Neural cell (in vitro differentiated cells): Measurements from ENCODE around the gene KCNA2. TPM values are rescaled to one million over a fixed set of nuclear protein-coding genes. Genes with fewer than 3 reads are reported as not detected.

Source experiments
- H2AFZ ChIP-seq: fragments of 200-600, 300-800 bp; sonication (generic), shearing (Covaris generic); 2 replicates; pipeline ENCODE4 v1.6.0; 2014; ENCODE audit warnings: low read depth, mild to moderate bottlenecking, antibody characterized with exemption, low read length, moderate library complexity
- H3F3A ChIP-seq: fragments of 200-600 bp; shearing (Covaris generic); 2 replicates; pipeline ENCODE4 v1.6.1; 2016; ENCODE audit warnings: mild to moderate bottlenecking, moderate library complexity, mixed read lengths, antibody characterized with exemption, low read length; ENCODE audit not compliant: insufficient read depth, poor library complexity, severe bottlenecking
- H3K27ac ChIP-seq: fragments of 200-600, 300-800 bp; sonication (generic), shearing (Covaris generic); 2 replicates; pipeline ENCODE4 v1.5.1; 2014; ENCODE audit warnings: mild to moderate bottlenecking, low read length, moderate library complexity
- H3K27me3 ChIP-seq: fragments of 300-800, 200-600 bp; sonication (generic), shearing (Covaris generic); 2 replicates; pipeline ENCODE4 v1.6.0; 2014; ENCODE audit warnings: mild to moderate bottlenecking, low read depth, low read length, moderate library complexity; ENCODE audit not compliant: insufficient read depth
- H3K36me3 ChIP-seq: fragments of 300-800, 200-600 bp; sonication (generic), shearing (Covaris generic); 2 replicates; pipeline ENCODE4 v1.5.1; 2014; ENCODE audit warnings: mild to moderate bottlenecking, antibody characterized with exemption, low read length, moderate library complexity; ENCODE audit not compliant: insufficient read depth
- H3K4me2 ChIP-seq: fragments of 300-800, 200-600 bp; sonication (generic), shearing (Covaris generic); 2 replicates; pipeline ENCODE4 v1.6.0; 2014; ENCODE audit warnings: mild to moderate bottlenecking, low read length
- H3K4me3 ChIP-seq: fragments of 300-800, 200-600 bp; sonication (generic), shearing (Covaris generic); 2 replicates; pipeline ENCODE4 v1.5.1; 2014; ENCODE audit warnings: mild to moderate bottlenecking, low read length, moderate library complexity
- H3K79me2 ChIP-seq: fragments of 200-600 bp; shearing (Covaris generic); replicated peaks from 2 replicates; pipeline ENCODE4 v1.6.0; 2014; ENCODE audit warnings: mild to moderate bottlenecking, low read length, moderate library complexity; ENCODE audit not compliant: insufficient read depth
- H3K9ac ChIP-seq: fragments of 300-800, 200-600 bp; sonication (generic), shearing (Covaris generic); 2 replicates; pipeline ENCODE4 v1.6.1; 2016; ENCODE audit warnings: mild to moderate bottlenecking, low read length, mixed read lengths
- H3K9me2 ChIP-seq: fragments of 200-600 bp; shearing (Covaris generic); 2 replicates; pipeline ENCODE4 v1.6.1; 2016; ENCODE audit warnings: mild to moderate bottlenecking, low read length, mixed read lengths; ENCODE audit not compliant: insufficient read depth
- H3K9me3 ChIP-seq: fragments of 200-600, 300-800 bp; sonication (generic), shearing (Covaris generic); 2 replicates; pipeline ENCODE4 v1.6.1; 2016; ENCODE audit warnings: mild to moderate bottlenecking, mixed run types, low read length, moderate library complexity, mixed read lengths
- H4K20me1 ChIP-seq: fragments of 200-600 bp; shearing (Covaris generic); 2 replicates; pipeline ENCODE4 v1.6.1; 2016; ENCODE audit warnings: mild to moderate bottlenecking, mixed run types; ENCODE audit not compliant: insufficient read depth
- EP300 ChIP-seq: fragments of 450-650 bp; conservative IDR thresholded peaks from 2 replicates; pipeline ENCODE4 v1.6.1; 2014; ENCODE audit warnings: antibody characterized with exemption, mild to moderate bottlenecking, moderate library complexity; ENCODE audit not compliant: poor library complexity, severe bottlenecking
- EZH2 ChIP-seq: fragments of 200-600, 300-800 bp; shearing (Covaris generic), sonication (generic); IDR thresholded peaks from 2 replicates; pipeline ENCODE4 v1.6.1; 2014; ENCODE audit warnings: antibody characterized with exemption, low read length, borderline replicate concordance, mild to moderate bottlenecking; ENCODE audit not compliant: insufficient read depth, poor library complexity, severe bottlenecking
- MXI1 ChIP-seq: fragments of 450-650 bp; conservative IDR thresholded peaks from 2 replicates; pipeline ENCODE4 v1.6.1; 2014; ENCODE audit warnings: antibody characterized with exemption, mild to moderate bottlenecking; ENCODE audit not compliant: poor library complexity, severe bottlenecking
- POLR2AphosphoS5 ChIP-seq: IDR thresholded peaks from 2 replicates; pipeline ENCODE4 v1.6.1; 2012
- RAD21 ChIP-seq: fragments of 450-650 bp; conservative IDR thresholded peaks from 2 replicates; pipeline ENCODE4 v1.6.1; 2014; ENCODE audit warnings: antibody characterized with exemption, mild to moderate bottlenecking, moderate library complexity
- SMC3 ChIP-seq: fragments of 450-650 bp; conservative IDR thresholded peaks from 2 replicates; pipeline ENCODE4 v1.6.1; 2014; ENCODE audit warnings: antibody characterized with exemption, mild to moderate bottlenecking, moderate library complexity; ENCODE audit not compliant: poor library complexity
- TAF1 ChIP-seq: IDR thresholded peaks from 2 replicates; pipeline ENCODE4 v1.6.1; 2012; ENCODE audit warnings: low read depth
- polyA plus RNA-seq: library from polyadenylated mRNA; depleted of rRNA; stranded (reverse); fragments of >200 nt; gene quantifications from 2 replicates; pipeline ENCODE4 v1.2.3, GENCODE V29; 2014
- TF ChIP-seq, protein P1 (sequence below): fragments of 450-650 bp; IDR thresholded peaks from 2 replicates; pipeline ENCODE4 v1.5.1; 2014; ENCODE audit warnings: antibody characterized with exemption, mild to moderate bottlenecking, moderate library complexity; ENCODE audit not compliant: poor library complexity, severe bottlenecking
- TF ChIP-seq, protein P2 (sequence below): IDR thresholded peaks from 2 replicates; pipeline ENCODE4 v1.6.1; 2012; ENCODE audit warnings: borderline replicate concordance

KCNA2 gene
- polyA plus RNA-seq, 1 donor from 2014 or later: 3.4 TPM

DNA sequence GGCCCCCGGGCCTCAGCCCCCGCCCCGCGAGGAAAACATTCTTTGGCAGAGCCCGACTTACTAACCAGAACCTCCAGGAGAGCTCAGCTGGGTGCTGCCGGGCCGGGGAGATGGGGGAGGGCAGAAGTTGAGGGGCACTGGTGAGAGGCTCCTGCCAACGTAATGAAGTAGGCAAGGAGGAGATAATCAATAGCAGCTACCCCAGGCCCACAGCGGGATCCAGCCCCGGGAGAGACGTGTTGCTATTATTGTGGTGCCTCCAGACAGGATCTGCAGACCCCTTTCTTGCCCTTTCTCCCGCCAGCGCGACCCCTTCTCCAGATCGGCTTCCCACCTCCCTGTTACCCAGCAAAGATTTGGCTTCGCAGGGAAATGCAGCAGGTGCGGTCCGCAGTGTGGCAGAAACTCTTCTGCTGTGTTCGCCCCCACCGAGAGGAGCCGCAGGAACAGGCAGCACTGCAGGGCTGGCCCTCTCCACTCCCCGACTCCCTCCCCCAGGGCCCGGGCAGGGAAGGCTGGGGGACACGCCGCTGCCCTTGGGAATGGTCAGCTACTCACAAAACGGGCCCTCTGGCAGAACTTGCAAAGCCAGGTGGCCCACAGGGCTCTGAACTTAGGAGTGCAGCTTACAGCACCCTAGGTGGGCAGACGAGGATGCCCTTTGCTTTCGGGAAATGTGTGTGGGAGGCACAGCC, 1.5 kb upstream of the KCNA2 start:
- H3K9ac ChIP-seq: peak overlapping the region; percentile 79
- H3K4me2 ChIP-seq: no peak overlapping the region
- peaks cover 48% of the 10 kb centered on the region for H3K27me3 ChIP-seq
- H4K20me1 ChIP-seq: no peaks in the 10 kb centered on the region
- H3K9me2 ChIP-seq: no peaks in the 10 kb centered on the region
- no peaks in the 10 kb centered on the region for H3F3A ChIP-seq
- no peaks in the 10 kb centered on the region for H3K79me2 ChIP-seq
- peak overlapping the region; percentile 87 for H3K4me3 ChIP-seq
- H2AFZ ChIP-seq: no peak overlapping the region
- H3K27ac ChIP-seq: no peak overlapping the region
- no peaks in the 10 kb centered on the region for H3K36me3 ChIP-seq
- no peaks in the 10 kb centered on the region for H3K9me3 ChIP-seq
- TF ChIP-seq RAD21 (no peak), TAF1 (no peak), MXI1 (no peak), EZH2 (no peak), SMC3 (no peak), EP300 (no peak), POLR2AphosphoS5 (no peak)
- TF ChIP-seq, protein P1, sequence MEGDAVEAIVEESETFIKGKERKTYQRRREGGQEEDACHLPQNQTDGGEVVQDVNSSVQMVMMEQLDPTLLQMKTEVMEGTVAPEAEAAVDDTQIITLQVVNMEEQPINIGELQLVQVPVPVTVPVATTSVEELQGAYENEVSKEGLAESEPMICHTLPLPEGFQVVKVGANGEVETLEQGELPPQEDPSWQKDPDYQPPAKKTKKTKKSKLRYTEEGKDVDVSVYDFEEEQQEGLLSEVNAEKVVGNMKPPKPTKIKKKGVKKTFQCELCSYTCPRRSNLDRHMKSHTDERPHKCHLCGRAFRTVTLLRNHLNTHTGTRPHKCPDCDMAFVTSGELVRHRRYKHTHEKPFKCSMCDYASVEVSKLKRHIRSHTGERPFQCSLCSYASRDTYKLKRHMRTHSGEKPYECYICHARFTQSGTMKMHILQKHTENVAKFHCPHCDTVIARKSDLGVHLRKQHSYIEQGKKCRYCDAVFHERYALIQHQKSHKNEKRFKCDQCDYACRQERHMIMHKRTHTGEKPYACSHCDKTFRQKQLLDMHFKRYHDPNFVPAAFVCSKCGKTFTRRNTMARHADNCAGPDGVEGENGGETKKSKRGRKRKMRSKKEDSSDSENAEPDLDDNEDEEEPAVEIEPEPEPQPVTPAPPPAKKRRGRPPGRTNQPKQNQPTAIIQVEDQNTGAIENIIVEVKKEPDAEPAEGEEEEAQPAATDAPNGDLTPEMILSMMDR: no peak
- TF ChIP-seq, protein P2, sequence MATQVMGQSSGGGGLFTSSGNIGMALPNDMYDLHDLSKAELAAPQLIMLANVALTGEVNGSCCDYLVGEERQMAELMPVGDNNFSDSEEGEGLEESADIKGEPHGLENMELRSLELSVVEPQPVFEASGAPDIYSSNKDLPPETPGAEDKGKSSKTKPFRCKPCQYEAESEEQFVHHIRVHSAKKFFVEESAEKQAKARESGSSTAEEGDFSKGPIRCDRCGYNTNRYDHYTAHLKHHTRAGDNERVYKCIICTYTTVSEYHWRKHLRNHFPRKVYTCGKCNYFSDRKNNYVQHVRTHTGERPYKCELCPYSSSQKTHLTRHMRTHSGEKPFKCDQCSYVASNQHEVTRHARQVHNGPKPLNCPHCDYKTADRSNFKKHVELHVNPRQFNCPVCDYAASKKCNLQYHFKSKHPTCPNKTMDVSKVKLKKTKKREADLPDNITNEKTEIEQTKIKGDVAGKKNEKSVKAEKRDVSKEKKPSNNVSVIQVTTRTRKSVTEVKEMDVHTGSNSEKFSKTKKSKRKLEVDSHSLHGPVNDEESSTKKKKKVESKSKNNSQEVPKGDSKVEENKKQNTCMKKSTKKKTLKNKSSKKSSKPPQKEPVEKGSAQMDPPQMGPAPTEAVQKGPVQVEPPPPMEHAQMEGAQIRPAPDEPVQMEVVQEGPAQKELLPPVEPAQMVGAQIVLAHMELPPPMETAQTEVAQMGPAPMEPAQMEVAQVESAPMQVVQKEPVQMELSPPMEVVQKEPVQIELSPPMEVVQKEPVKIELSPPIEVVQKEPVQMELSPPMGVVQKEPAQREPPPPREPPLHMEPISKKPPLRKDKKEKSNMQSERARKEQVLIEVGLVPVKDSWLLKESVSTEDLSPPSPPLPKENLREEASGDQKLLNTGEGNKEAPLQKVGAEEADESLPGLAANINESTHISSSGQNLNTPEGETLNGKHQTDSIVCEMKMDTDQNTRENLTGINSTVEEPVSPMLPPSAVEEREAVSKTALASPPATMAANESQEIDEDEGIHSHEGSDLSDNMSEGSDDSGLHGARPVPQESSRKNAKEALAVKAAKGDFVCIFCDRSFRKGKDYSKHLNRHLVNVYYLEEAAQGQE: no peak

GRCh38 chr1:110606657-110607535, 738 bp upstream of the KCNA2 start:
- peak overlapping the region; percentile 52 for H3K4me2 ChIP-seq
- peak overlapping the region; percentile 65 for H2AFZ ChIP-seq
- H3K27ac ChIP-seq: peak overlapping the region; percentile 45
- TF ChIP-seq RAD21 (peak; percentile 15), EP300 (no peak), MXI1 (peak; percentile 27), TAF1 (no peak), SMC3 (no peak), POLR2AphosphoS5 (peak; percentile 4), EZH2 (no peak)
- TF ChIP-seq, protein P1: no peak
- TF ChIP-seq, protein P2: no peak
- peak overlapping the region; percentile 87 for H3K4me3 ChIP-seq
- H3K36me3 ChIP-seq: no peaks in the 10 kb centered on the region
- H3K79me2 ChIP-seq: no peaks in the 10 kb centered on the region
- H3K9me3 ChIP-seq: no peaks in the 10 kb centered on the region
- H3K9ac ChIP-seq: peak overlapping the region; percentile 79
- H3K27me3 ChIP-seq: peaks cover 48% of the 10 kb centered on the region
- no peaks in the 10 kb centered on the region for H3K9me2 ChIP-seq
- H4K20me1 ChIP-seq: no peaks in the 10 kb centered on the region
- H3F3A ChIP-seq: no peaks in the 10 kb centered on the region
